Activated CD4-positive, CD25-positive, alpha-beta regulatory T cell treated with anti-CD3 and anti-CD28 coated beads, Interleukin-2, amount 50 U/mL, for 16 hours (primary cell): ENCODE data around the gene PRDM16.

Experiments
- DNase-seq: peaks from one replicate; pipeline ENCODE4 v3.0.0-alpha.2; 2020; ENCODE audit warnings: low read depth, low spot score

Gene PRDM16

DNA sequence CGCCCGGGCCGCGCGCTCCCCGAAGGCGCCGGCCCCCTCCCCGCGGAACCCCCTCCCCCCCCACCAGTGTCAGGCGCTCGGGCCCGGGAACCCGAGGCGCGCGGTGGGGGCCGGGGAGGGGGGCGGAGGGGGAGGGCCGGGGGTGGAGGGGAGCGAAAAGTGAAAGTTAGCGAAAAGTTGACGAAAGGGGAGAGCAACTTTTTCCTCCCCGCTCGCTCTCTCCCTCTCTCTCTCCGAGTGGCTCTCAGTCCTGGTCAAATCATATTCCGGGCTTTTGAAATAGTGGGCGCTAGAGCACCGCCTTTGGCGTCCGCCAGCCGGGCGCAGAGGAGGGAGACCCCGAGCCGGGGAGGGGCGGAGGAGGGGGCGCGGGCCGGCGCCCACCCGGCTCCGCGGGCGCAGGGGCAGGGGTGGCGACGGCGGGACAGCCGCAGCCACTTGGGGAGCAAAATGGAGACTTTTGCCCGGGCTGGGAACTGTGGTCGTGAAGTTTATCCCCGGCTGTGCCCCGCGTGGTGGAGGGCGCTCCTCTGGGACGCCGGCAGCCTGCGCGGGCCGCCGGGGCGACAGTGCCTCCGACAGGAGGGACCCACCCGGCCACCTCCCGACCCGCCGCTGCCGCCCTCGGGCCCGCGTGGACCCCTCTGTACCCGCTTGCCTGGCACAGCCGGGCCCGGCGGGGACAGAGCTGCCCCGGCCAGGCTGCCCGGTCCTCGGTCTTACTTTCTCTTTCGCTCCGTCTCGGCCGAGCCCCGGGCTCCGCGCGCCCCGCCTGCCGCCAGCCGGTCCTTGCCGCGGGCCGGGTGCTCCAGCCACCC, 697 bp downstream of the PRDM16 start:
- DNase-seq = no peak

DNA sequence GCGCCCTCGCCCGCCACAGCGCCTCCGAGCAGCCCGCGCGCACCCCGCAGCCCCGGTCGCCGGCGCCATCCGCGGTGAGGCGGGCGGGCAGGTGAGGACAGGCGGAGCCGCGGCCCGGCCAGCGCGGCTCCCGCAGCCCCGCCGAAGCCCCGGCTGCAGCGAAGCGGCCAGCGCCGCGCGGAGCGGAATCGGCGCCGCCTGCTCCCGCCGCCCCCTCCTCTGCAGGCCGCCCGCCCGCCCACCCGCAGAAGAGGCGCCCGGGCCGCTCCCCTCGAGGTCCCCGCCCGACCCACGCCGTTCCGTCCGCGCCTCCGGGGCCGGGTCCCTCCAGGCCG, 1.3 kb downstream of the PRDM16 start:
- DNase-seq = no peak

DNA sequence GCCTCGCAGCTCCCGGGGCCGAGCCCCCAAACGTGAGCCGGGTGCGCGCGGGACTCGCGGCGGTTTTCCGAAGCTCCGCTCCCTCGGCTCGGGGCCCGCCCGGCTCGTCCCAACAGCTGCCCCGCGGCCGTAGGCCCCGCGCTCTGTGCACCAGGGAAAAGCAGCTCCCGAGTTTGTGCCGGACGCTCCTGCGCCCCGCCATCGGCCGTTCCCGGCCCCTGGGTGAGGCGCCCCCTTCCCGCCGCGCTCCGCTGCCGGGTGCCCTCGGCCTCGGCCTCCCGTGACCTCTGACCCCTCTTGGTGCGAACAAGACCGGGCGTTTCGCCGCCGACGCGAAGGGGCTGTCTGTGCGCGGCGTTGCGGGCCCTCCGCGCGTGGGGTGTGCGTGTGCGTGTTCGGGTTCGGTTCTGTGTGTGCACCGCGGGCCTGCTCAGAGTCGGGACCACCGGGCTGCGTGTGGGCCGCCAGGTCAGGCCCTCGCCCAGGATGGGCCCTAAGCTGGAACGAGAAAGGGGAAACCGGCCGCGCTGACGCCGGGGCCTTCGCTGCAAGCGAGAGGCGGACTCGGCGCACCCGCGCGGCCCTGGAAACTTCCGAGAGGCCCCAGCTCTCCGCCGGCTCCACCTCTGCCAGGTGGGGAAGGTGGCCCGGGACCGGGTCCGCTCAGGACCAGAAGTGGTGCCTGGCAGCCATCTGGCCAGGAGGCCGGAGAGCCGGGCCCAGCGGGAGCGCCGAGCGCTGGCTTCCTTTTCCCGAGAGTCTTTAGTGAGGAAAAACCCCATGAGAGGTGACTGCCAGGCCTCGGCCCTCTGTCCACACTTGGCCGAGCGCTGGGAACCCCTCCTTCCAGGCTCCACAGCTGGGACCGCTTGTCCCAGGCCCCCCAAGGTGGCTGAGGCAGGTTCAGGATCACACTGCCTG, 1.9 kb downstream of the PRDM16 start:
- DNase-seq = no peak

- no peak for DNase-seq
Observed at GRCh38 chr1:3071565-3072390, 2.8 kb downstream of the PRDM16 start.

DNA sequence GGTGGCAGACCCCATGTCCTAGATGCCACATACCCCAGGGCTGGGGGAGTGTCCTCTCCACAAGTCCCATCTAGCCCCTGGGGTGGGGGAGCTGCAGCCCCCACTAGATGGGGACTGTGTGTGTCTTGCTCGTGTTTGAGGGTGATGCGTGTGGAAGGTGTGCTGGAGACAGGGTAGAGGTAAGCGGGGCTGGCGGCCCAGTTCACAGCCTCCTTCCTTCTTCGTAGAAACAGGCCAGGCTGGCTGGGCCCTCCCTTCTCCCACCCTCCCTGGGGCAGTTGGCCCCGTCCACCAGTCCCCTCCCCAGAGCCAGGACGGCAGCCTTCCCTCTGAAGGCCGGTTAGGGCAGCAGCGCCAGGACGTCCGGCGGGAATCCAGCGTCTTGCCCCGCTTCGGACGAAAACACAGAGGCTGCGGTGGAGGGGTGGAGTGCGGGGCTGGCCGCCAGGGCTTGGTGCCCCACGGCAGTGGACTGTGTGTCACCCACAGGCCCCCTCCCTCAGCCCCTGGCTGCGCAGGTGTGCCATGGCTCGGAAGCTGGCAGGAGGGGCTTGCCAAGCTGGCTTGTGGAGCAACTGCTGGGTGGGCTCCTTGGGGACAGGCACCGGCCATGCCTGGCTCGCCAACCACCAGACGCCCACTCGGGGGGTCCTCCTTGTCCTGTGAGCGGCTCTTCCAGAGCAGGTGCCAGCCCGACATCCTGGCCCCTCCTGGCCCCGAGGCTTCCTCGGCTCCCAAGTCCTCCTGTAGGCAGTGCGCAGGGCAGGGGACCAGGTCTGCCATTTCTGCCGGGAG, 3.6 kb downstream of the PRDM16 start:
- no peak for DNase-seq

- DNase-seq = no peak
Observed at GRCh38 chr1:3073186-3073488, 4.1 kb downstream of the PRDM16 start.

GRCh38 chr1:3073489-3074296, 4.7 kb downstream of the PRDM16 start:
- no peak for DNase-seq

DNA sequence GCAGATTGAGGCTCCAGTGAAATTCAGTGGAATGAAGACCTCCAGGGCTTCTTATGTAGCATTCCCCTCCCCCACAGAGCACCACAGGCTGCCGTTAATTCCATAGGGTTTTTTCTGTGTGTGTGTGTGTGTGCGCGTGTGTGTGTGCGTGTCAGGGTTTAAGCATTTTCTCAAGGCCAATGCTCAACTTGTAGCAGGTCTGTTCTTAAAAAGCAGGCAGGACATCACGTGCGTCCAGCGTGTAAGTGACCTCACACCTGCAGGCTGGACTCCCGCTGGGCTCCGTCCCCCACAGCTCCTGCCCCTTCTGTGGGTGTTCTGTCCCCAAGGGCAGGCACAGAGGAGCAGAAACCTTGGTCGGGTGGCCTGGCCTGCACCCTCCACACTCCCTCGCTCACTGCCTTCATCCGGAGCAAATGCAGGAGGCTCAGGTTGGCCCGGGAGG, 5.3 kb downstream of the PRDM16 start:
- no peak for DNase-seq

DNA sequence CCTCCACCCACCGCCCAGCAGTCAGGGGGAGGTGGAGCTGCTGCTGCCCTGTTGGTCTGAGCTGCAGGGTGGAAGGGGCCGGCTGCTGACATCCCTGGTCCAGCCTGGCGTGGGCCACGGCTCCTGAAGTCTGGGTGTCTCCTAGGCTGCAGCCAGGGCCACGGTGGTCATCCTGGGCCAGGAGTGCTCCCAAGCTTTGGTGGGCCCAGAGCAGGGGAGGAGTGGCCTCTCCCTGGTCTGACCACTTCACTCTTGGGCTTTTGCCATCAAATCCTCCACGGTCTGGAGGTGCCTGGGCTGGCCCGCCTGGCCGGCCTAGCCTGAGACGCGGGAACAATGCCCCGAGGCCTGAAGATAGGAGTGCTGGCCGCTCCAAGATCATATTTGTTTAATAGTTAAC, 5.8 kb downstream of the PRDM16 start:
- DNase-seq = no peak

DNA sequence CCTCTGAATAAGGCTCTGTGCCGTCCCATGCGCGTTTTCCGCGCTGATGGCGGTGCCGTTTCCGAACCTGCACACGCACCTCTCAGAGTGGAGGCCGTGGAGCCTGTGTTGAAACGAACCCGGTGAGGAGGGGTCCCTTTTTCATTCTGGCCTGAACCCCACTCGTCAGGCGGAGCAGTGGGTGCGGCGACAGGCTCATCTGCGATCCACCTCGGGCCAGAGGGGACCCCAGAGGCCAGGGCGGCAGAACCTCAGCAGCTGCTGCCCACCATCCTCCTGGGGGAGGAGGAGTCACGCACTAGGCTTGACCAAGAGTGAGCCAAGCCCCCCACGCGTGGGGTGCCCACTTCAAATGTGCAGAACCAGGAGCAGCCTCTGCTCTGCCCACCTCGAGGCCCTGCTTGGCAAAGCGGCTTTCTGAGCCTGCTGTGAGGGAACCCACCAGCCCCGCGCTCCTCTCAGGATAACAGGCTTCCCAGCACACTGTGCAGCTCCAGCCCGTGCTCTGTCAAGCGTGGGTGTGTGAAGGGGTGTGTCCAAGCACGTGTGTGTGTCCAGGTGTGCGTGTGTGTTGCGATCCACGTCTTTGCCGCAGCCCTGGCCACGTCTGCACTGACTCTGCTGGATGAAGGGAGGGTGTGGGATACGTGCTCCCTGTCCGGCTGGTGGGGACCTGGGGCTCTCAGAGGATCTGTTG, 6.8 kb downstream of the PRDM16 start:
- no peak for DNase-seq

DNA sequence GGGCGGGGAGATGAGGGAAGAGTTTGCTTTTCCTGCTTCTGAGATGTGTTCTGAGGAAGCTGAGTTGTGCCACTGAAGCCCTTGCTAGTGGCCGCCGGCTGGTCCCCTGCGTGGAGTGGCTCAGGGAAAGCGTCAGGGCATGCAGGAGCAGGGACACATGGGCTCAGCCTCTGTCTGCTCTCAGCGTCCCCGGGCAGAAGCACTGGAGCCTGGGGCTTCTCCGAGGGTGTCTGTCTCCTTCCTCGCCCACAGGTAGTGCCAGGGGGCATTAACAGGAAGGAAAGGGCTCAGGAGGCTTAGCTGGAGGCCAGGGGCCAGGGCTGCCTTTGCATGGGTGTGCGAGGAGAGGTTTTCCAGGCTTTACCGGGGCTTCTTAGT, 7.3 kb downstream of the PRDM16 start:
- DNase-seq = no peak

DNA sequence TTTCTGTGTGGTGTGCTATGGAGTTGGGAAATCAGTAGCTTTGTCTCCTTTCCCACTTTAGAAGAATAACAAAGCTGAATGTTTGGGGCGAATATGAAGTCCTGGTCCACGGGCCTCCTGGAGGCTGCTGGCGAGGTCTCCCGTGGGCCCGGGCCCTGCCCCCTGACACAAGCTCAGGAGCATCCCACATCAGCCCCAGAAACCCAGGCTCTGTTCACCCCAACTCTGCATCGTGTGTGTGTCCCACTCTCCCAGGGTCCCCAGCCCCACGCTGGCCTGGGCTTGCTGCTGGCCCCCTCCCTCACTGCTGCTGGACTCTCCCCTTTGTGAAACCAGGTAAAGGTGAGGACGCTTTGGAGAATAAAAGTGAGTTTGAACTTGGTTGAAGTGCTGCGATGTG, 8.1 kb downstream of the PRDM16 start:
- no peak for DNase-seq

DNA sequence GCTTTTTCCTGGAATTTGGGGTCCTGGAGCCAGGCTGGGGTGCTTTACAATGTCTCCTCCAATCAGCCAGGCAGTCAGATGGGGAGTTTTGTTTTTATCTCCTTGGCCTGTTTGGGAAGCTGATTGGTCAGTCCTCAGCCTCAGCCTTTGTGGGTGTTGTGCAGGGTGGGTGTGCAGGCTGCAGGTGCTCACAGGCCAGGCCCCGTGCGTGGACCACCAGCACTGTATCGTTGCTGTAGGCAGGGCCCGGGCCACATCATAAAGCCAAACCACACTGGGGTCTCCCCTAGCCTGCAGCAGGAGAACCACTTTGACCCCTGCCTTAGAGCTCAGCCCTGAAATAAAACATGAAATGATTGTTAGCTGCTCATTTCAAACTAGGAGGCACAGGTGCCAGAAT, 8.6 kb downstream of the PRDM16 start:
- DNase-seq = no peak

GRCh38 chr1:3078430-3078861, 9.4 kb downstream of the PRDM16 start:
- DNase-seq = no peak

DNA sequence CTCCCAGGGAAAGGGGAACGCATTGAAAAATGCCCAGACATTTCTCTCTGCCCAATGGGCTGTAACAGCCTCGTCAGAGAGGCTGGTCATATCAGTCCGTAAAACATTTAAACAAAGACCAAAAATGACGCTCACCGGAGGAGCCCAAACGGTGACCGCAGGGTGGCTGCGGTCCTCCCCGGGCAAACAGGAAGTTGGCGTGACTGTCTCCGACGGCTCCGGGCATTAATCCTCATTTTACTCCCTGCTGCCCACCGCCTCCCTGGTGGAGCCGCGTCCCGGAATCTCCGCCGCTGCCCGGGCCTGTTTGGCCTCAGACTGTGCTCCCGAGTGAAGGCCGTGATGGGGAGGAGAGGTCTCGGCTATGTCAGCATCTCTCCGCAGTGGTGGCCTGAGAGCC, 9.9 kb downstream of the PRDM16 start:
- no peak for DNase-seq

- DNase-seq = no peak
Observed at GRCh38 chr1:3079381-3080052, 10.5 kb downstream of the PRDM16 start.

GRCh38 chr1:3080053-3080955, 11.3 kb downstream of the PRDM16 start:
- DNase-seq = no peak

- no peak for DNase-seq
Observed at GRCh38 chr1:3081171-3081683, 12.2 kb downstream of the PRDM16 start.
